NCI-H128 (cell line): ENCODE data around the gene PEX26.
"Not testable (repeated sequence)": the region's sequence is repeated elsewhere in the genome, so short reads cannot be mapped to it uniquely, and the experiment has no call there.

Experiments used
- DNase-seq: peaks from one replicate; lab custom pipeline; 2025; ENCODE audit not compliant: unreplicated experiment; lab: John Stamatoyannopoulos, UW

PEX26 gene

DNA sequence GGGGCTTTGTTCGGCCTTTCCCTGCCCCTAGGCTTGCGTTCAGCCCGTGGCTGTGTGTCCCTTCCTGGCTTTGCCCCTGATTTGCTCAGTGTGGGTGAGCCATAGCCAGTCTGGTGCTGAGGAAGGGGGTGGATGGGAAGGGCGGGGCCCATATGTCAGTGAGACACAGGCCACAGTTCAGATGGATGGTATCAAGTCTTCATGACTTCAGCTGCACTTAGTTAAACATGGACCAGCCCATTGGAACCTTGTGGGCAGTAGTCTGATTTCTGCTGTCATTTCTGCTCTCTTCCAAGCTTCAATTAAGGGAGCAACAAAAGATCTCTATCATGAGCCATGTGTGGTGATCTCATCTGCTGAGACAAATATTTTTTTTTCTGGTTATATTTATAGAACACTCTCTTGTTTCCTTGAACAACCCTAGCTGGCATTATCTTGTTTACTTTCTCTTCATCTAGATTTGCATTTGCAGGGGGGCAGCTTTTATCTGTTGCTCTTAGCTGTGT lies 21.6 kb upstream of the PEX26 start:
- DNase-seq: no peak

GRCh38 chr22:18056807-18057474 lies 20.8 kb upstream of the PEX26 start:
- no peak for DNase-seq

DNA sequence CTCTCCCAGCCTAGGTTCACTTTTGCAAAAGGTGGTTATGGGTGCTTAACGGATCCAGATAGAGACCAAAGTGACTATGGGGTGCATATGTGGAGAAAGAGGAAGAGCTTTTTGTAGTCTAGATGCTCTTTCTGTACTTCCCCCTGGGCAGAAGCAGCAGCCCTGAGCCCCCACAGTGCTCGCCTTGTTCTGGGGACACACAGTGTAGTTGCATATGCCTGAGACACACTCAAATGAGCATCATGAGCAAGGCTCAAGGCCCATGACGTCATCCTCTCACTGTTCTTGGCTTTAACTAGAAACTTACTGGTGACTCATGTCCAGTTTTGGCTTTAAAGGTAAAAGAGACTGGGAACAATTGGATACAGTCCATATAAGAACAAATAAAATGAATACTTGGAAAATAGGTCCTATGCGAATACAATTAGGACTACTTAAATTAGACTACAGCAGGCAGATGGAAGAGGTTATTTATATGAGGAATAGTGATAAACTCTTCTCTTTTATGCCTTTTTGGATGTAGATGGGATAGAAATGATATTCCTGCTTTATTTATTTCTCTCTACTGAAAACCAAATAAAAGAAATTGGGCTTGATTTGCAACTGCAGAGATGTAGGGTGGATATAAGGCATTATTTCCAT lies 20.1 kb upstream of the PEX26 start:
- no peak for DNase-seq

DNA sequence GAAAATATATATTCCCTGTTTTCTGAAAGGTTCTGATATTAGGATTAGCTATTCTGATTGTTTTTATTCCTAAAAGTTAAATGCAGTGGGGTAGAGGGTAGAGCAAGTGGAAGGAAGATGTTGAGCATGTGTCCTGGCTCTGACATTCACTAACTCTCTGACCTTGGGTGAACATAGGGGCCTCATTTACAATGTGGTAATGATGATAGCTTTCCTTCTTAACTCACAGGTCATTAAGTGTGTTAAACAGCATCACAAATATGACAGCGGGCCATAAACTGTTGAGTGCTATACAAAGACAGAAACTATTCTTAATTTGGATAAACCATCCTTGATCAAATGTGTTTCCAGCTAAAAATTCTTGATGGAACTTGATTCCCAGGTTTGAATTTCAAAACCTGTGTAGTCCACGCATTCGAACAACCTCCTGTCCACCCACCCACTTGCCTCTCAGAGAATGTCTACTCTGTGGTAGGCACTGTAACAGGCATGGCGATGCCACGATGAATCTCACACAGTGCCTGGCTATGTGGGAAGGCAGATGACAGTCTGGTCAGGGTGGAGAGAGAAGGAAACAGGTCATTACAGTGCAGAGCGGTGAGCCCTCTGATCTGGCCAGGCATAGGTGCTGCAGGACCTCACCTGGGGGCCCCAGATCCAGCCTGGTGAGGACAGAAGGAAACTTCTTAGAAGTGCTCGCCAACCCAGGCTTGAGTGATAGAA lies 19.3 kb upstream of the PEX26 start:
- no peak for DNase-seq

- no peak for DNase-seq
These were observed 18.7 kb upstream of the PEX26 start for GRCh38 chr22:18059094-18059417.

DNA sequence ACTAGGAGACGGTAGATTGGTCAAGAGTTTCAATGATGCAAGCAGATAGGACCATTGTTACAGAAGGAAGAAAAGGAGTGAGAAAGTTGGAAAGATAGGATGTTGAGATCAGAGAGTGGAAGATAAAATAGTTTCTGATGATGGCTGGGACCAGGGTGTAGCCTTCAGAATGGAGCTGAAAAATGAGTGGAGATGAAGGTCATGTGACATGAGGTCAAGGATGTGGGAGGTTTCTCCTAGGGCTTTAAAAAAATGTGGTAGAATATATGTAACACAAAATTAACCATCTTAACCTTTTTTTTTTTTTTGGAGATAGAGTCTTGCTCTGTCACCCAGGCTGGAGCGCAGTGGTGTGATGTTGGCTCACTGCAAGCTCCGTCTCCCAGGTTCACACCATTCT lies 18.3 kb upstream of the PEX26 start:
- no peak for DNase-seq

DNA sequence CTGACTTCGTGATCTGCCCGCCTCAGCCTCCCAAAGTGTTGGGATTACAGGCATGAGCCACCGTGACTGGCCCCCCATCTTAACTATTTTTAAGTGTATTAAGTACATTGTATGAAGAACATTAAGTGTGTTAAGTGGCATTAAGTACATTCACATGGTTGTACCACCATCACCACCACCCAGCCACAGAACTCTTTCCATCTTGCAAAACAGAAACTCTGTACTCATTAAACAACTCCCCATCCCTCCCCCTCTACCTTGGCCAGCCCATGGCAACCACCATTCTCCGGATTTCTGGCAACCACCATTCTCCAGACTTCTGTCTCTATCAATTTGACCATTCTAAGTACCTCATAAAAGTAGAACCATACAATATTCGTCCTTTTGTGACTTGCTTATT lies 17.8 kb upstream of the PEX26 start:
- DNase-seq: no peak

DNA sequence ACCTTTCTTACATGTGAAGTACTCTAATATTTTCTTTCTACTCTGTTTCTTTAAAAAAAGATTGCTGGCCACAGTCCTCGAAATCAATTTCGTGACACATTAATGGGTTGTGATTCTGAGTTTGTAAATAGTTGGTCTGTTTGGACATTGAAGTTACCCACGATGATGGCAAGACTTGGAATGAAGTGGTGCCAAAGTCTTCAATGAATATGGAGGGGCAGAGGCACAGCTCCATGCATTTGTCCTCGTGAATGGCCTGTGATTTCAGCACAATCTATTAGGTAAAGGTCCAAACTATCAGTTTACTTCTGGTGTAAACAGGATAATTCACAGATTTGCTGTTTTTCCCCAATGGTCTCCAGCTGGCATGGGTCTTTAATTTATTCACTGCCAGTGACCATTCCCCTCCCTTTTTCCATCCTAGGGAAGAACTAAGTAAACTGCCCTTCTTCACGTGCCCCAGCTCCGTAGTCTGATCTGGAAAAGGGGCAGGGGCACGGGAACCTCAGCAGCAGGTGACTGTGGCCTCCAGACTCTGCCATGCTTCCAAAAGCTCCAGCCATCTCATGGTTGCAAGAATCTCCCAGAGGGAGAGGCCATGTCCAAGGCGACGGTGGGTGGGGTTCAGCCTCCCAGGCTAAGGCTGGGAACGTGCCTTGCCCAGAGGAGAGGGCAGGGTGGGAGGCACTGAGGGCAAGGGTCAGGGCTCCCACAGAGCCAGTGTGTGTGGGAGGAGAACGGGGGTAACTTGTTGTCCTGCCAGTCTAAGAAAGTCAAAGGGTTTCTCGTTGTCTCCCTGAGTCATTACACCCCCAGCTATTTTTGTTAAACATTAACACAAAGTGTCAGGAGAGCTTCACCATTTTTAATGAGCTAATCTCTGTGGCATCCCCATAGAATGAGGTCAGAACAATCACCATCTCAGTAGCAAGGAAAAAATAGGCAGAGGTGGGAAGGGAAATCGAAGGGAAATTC lies 16.9 kb upstream of the PEX26 start:
- no peak for DNase-seq

- no peak for DNase-seq
These were observed 15.4 kb upstream of the PEX26 start for GRCh38 chr22:18062421-18062820.

GRCh38 chr22:18063306-18063705 lies 14.5 kb upstream of the PEX26 start:
- no peak for DNase-seq

DNA sequence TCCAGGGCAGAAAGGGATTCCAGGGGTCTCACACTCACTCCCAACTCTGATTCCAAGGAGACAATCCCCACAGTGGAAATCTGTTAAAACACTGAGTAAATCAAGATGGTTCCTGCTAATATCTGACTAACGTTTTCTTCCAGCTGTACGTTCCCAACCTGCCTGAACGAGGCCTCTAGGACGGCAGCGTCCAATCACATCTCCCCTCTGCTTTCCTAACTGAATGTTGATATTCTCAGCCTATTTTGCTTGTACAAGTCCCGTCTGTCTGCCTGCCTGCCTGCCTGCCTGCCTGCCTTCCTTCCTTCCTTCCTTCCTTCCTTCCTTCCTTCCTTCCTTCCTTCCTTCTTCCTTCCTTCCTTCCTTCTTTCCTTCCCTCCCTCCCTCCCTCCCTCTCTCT lies 14.1 kb upstream of the PEX26 start:
- DNase-seq: not testable (repeated sequence)

DNA sequence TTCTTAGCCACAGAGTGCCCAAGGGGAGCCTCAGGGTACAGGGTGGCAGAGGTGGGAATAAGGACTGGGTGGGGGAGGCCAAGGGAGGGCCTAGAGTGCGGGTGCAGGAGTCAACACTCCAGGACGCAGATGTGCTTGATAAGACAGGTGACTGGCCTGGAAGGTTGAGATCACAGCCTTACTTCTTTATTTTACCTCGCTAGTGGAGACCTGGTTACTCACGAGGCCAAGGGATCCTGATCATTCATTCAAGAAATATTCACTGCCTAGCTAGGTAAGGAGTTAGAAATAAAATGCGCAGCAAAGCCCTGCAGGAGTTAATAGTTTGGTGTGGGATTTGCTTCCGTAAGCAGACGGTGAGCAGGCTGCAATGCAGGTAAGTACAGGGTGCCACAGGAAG lies 13.2 kb upstream of the PEX26 start:
- DNase-seq: no peak

DNA sequence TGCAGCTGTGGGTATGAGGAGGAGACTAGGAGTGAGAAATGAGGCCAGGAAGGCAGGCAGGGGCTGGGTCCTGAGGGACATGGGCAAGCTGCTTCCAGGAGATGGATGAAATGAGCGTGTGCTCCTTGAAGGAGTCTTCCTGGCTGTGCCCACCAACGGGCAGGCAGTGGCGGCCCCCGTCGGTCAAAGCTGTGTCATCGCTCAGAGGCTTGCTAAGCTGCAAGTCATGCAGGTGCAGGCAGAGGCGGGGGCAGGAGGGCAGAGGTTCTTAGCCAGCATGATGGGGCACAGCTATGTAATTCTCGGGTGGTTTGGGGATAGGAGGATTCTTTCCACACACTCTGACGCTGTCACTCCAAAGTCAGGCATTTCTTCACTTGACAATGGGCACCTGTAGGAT lies 12.5 kb upstream of the PEX26 start:
- DNase-seq: no peak

DNA sequence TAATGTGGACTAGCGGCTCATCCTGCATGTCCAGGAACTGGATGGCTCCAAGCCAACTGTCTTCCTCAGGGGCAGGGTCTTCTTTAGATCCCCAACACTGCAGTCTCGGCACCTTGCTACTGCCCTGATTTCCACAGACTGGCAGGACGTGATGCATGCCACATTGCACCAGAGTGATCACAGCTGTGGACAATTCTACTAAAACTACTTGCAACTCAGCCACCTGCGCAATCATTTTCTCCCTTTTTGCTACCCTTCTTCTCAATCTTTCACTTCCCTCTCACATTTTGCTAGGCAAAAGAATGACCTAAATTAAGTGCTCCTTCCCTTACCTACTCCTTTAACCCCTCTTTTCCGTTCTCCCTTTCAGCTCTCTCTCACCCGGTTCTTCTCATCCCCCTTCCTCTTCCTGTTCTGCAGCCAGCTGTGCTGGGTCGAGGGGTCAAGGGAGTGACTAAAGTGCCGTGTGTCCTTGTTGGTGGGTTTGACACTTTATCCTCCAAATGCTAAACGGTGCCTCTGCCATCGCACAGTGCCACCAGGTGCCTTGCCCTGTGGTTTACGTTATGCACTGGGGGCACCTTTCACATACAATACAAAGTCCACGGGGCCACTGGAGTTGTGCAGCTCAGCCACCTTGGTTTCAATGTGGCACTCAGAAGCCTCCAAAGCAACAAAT lies 11.5 kb upstream of the PEX26 start:
- no peak for DNase-seq

DNA sequence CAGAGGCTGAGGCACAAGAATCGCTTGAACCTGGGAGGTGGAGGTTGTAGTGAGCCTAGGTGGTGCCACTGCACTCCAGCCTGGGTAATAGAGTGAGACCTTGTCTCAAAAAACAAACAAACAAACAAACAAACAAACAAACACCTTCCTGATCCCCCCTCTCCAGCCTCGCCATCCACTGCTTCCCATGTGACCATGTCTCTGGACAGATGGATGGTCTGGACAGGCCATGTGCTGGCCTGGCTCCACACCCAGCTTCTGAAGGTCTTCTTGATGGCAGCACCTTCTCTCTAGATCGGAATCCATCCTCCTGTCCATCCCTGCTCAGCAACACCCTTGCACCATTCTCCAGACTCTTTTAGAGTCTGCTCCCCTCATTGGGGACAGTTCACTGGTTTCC lies 10.7 kb upstream of the PEX26 start:
- no peak for DNase-seq

GRCh38 chr22:18067548-18068341 lies 10.0 kb upstream of the PEX26 start:
- DNase-seq: no peak

GRCh38 chr22:18068381-18068988 lies 9.3 kb upstream of the PEX26 start:
- DNase-seq: no peak

DNA sequence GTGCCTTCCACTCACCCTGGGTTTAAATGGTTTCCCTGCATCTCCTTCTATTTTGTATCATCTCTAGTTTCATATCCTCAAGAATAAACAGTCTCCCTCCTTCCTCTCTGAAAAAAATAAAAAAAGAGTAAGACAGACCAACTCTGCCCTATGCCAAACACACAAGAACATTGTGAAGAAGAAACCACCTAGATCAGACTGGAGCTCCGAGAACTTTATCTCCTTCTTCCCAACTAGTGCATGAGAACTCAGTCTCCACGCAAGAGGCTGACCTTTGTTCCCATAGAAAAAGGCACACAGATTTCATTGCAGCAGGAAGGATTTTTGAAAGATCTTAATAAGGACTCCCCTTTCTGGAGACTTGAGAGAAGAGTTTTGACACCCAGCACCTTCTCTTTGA lies 8.7 kb upstream of the PEX26 start:
- DNase-seq: no peak

DNA sequence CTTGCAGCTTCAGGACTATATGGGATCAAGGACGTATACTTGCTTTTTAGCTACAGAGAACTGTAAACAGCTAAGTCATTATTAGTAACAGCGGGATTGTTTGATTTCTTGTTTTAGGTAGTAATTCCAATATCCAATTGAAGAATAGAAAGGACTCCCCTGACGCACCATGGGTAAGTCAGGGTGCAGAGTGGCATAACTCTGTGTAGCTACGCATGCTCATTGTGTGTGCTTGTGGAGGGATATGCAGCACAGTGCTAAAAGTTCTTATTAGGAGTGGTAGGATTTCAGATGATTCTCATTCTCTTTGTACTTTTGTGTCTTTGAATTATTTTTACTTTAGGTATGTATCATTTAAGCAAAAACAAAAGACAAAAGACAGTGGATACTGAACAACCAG lies 7.7 kb upstream of the PEX26 start:
- no peak for DNase-seq
